Mesendoderm (in vitro differentiated cells): ENCODE results near the gene PDCD1LG2.

Source experiments
- DNase-seq: peaks from one replicate; pipeline ENCODE4 v3.0.0; 2013
- H2AK5ac ChIP-seq: 2 replicates; pipeline ENCODE4 v1.6.1; 2013; ENCODE audit warnings: low read length, inconsistent platforms
- H2BK120ac ChIP-seq: 2 replicates; pipeline ENCODE4 v1.6.1; 2013; ENCODE audit warnings: low read depth, mild to moderate bottlenecking, low read length, moderate library complexity, mixed read lengths
- H2BK15ac ChIP-seq: replicated peaks from 2 replicates; pipeline ENCODE4 v1.6.1; 2013; ENCODE audit warnings: low read depth, mild to moderate bottlenecking, moderate library complexity
- H2BK5ac ChIP-seq: 2 replicates; pipeline ENCODE4 v1.6.1; 2013; ENCODE audit warnings: low read length, inconsistent platforms
- H3K18ac ChIP-seq: 2 replicates; pipeline ENCODE4 v1.6.1; 2013; ENCODE audit warnings: mild to moderate bottlenecking, low read length, mixed read lengths
- H3K23ac ChIP-seq: one replicate; pipeline ENCODE4 v1.6.1; 2013; ENCODE audit warnings: low read length
- H3K27ac ChIP-seq: 2 replicates; pipeline ENCODE4 v1.5.1; 2013; ENCODE audit warnings: low read depth, mild to moderate bottlenecking, inconsistent platforms, low read length, moderate library complexity
- H3K27me3 ChIP-seq: 2 replicates; pipeline ENCODE4 v1.6.1; 2013; ENCODE audit warnings: low read length, control low read depth, mild to moderate bottlenecking, inconsistent platforms; ENCODE audit not compliant: insufficient read depth, poor library complexity
- H3K36me3 ChIP-seq: 2 replicates; pipeline ENCODE4 v1.6.1; 2013; ENCODE audit warnings: low read length, inconsistent platforms; ENCODE audit not compliant: control insufficient read depth, insufficient read depth
- H3K4ac ChIP-seq: one replicate; pipeline ENCODE4 v1.6.1; 2013; ENCODE audit warnings: low read depth, mild to moderate bottlenecking, low read length, moderate library complexity
- H3K4me1 ChIP-seq: 2 replicates; pipeline ENCODE4 v1.6.1; 2013; ENCODE audit warnings: low read depth, low read length, inconsistent platforms; ENCODE audit not compliant: control insufficient read depth
- H3K4me2 ChIP-seq: 2 replicates; pipeline ENCODE4 v1.6.1; 2013; ENCODE audit warnings: low read length
- H3K4me3 ChIP-seq: 2 replicates; pipeline ENCODE4 v1.5.1; 2013; ENCODE audit warnings: mild to moderate bottlenecking, low read length
- H3K56ac ChIP-seq: one replicate; pipeline ENCODE4 v1.6.1; 2013; ENCODE audit warnings: low read length
- H3K79me1 ChIP-seq: 2 replicates; pipeline ENCODE4 v1.6.1; 2013; ENCODE audit warnings: low read length, inconsistent platforms
- H3K79me2 ChIP-seq: 2 replicates; pipeline ENCODE4 v1.6.1; 2013; ENCODE audit warnings: mild to moderate bottlenecking, low read length; ENCODE audit not compliant: control insufficient read depth, insufficient read depth
- H3K9ac ChIP-seq: 2 replicates; pipeline ENCODE4 v1.6.1; 2013; ENCODE audit warnings: low read length, inconsistent platforms
- H4K5ac ChIP-seq: one replicate; pipeline ENCODE4 v1.6.1; 2013; ENCODE audit warnings: low read length
- H4K8ac ChIP-seq: one replicate; pipeline ENCODE4 v1.6.1; 2013; ENCODE audit warnings: low read depth, mild to moderate bottlenecking, control low read depth, low read length, moderate library complexity
- WGBS: extraction: QIAGEN DNeasy Blood & Tissue Kit; methylation state at CpG from one replicate; pipeline ENCODE4 v1.1.7; 2013; ENCODE audit warnings: low lambda C conversion rate, missing lambda C conversion rate; ENCODE audit not compliant: insufficient coverage; ENCODE audit errors: extremely low coverage; 5-methylcytosine and 5-hydroxymethylcytosine counted together

PDCD1LG2 gene

GRCh38 chr9:5529683-5530221, 19.4 kb downstream of the PDCD1LG2 start:
- Histone ChIP-seq H2BK15ac (no peak overlapping the region), H4K8ac (no peak overlapping the region), H3K4me2 (no peak overlapping the region), H3K4me1 (no peaks in the 10 kb centered on the region), H2BK5ac (no peak overlapping the region), H2BK120ac (no peak overlapping the region), H4K5ac (no peak overlapping the region), H3K79me2 (no peaks in the 10 kb centered on the region), H3K4ac (no peak overlapping the region), H3K18ac (peak overlapping the region; percentile 39), H2AK5ac (no peak overlapping the region), H3K36me3 (no peaks in the 10 kb centered on the region), H3K27me3 (no peaks in the 10 kb centered on the region), H3K23ac (no peak overlapping the region), H3K27ac (no peak overlapping the region), H3K4me3 (no peak overlapping the region), H3K9ac (no peak overlapping the region), H3K79me1 (no peaks in the 10 kb centered on the region), H3K56ac (no peak overlapping the region)
- no CpG with 5 or more reads among the region's 4 CpGs for WGBS
- peak; percentile 71 for DNase-seq

GRCh38 chr9:5531101-5531882, 21.0 kb downstream of the PDCD1LG2 start:
- no peak overlapping the region for H3K27ac ChIP-seq
- DNase-seq, result no peak

GRCh38 chr9:5532306-5532705, 22.0 kb downstream of the PDCD1LG2 start:
- Histone ChIP-seq H3K18ac (no peak overlapping the region), H3K27ac (no peak overlapping the region), H3K4me3 (no peak overlapping the region), H3K56ac (no peak overlapping the region), H2AK5ac (no peak overlapping the region), H3K79me1 (no peaks in the 10 kb centered on the region), H3K23ac (no peak overlapping the region), H4K8ac (no peak overlapping the region), H2BK120ac (no peak overlapping the region), H3K9ac (no peak overlapping the region), H3K79me2 (no peaks in the 10 kb centered on the region), H4K5ac (no peak overlapping the region), H2BK5ac (no peak overlapping the region), H3K4ac (no peak overlapping the region), H2BK15ac (no peak overlapping the region), H3K27me3 (no peaks in the 10 kb centered on the region), H3K36me3 (no peaks in the 10 kb centered on the region), H3K4me2 (no peak overlapping the region), H3K4me1 (no peaks in the 10 kb centered on the region)
- DNase-seq, result no peak
- no CpG with 5 or more reads among the region's 1 CpG for WGBS

More at GRCh38 chr9:5531101-5531882, 21.0 kb downstream of the PDCD1LG2 start:
- Histone ChIP-seq H3K4me2 (no peak overlapping the region), H3K4me3 (no peak overlapping the region), H3K4me1 (no peaks in the 10 kb centered on the region), H4K8ac (no peak overlapping the region), H4K5ac (no peak overlapping the region), H3K18ac (no peak overlapping the region), H3K4ac (no peak overlapping the region), H2AK5ac (no peak overlapping the region), H3K79me1 (no peaks in the 10 kb centered on the region), H3K56ac (no peak overlapping the region), H2BK120ac (no peak overlapping the region), H3K23ac (no peak overlapping the region), H3K27me3 (no peaks in the 10 kb centered on the region), H3K36me3 (no peaks in the 10 kb centered on the region), H2BK5ac (no peak overlapping the region), H3K9ac (no peak overlapping the region), H3K79me2 (no peaks in the 10 kb centered on the region), H2BK15ac (no peak overlapping the region)
- no CpG with 5 or more reads among the region's 2 CpGs for WGBS

GRCh38 chr9:5532790-5533189, 22.5 kb downstream of the PDCD1LG2 start:
- H3K27me3 ChIP-seq, result no peaks in the 10 kb centered on the region
- no peak for DNase-seq
- no peak overlapping the region for H3K4ac ChIP-seq
- H3K36me3 ChIP-seq, result no peaks in the 10 kb centered on the region
- no peaks in the 10 kb centered on the region for H3K79me1 ChIP-seq
- H4K5ac ChIP-seq, result no peak overlapping the region
- no peak overlapping the region for H2BK120ac ChIP-seq
- no peak overlapping the region for H3K23ac ChIP-seq
- H3K56ac ChIP-seq, result no peak overlapping the region
- no peaks in the 10 kb centered on the region for H3K79me2 ChIP-seq
- H3K4me3 ChIP-seq, result no peak overlapping the region
- no peak overlapping the region for H3K27ac ChIP-seq
- no peaks in the 10 kb centered on the region for H3K4me1 ChIP-seq
- no peak overlapping the region for H4K8ac ChIP-seq
- no peak overlapping the region for H3K18ac ChIP-seq
- no peak overlapping the region for H2AK5ac ChIP-seq
- H2BK15ac ChIP-seq, result no peak overlapping the region
- no peak overlapping the region for H2BK5ac ChIP-seq
- H3K9ac ChIP-seq, result no peak overlapping the region
- no peak overlapping the region for H3K4me2 ChIP-seq
- WGBS, result no CpG with 5 or more reads among the region's 5 CpGs

- Histone ChIP-seq H4K5ac (no peak overlapping the region), H3K23ac (no peak overlapping the region), H2AK5ac (no peak overlapping the region), H3K9ac (no peak overlapping the region), H3K18ac (no peak overlapping the region), H4K8ac (no peak overlapping the region), H3K4me1 (no peaks in the 10 kb centered on the region), H3K27ac (no peak overlapping the region), H3K79me2 (no peaks in the 10 kb centered on the region), H2BK5ac (no peak overlapping the region), H3K79me1 (no peaks in the 10 kb centered on the region), H3K27me3 (no peaks in the 10 kb centered on the region), H3K4me2 (no peak overlapping the region), H3K36me3 (no peaks in the 10 kb centered on the region), H3K4me3 (no peak overlapping the region), H3K4ac (no peak overlapping the region), H3K56ac (no peak overlapping the region), H2BK120ac (no peak overlapping the region), H2BK15ac (no peak overlapping the region)
- DNase-seq, result no peak
- WGBS, result no CpG with 5 or more reads among the region's 2 CpGs
These were observed 26.4 kb downstream of the PDCD1LG2 start for GRCh38 chr9:5536684-5537083.
